Bone marrow (tissue), 2 donors: ENCODE data around the gene ZNF556.

Experiments used
- DNase-seq, 2 donors: peaks; one replicate each; lab custom pipeline; 2025; lab: John Stamatoyannopoulos, UW

ZNF556 gene

DNA sequence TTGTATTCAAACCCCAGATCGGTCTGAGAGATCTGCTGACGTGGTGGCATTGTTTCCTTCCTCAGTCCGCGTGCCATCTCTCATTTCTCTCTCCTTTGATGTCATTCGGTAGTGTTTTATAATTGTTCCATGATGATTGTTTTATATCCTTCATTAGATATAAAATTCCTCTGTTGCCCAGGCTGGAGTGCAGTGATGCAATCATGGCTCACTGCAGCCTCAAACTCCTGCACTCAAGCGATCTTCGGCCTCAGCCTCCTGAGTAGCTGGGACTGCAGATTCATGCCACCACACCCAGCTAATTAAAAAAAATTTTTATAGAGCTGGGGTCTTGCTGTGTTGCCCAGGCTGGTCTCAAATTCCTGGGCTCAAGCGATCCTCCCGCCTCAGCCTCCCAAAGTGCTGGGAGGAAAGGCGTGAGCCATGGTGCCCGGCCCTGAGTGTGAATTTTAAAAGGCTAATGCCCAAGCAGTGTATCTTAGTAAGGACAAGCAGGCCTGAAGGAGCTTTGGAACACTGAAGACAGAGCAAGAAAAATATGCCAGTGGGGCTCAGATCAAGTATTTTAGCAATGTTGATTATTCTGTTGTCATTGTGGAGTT, 38.9 kb downstream of the ZNF556 start:
- DNase-seq, result no peak

DNA sequence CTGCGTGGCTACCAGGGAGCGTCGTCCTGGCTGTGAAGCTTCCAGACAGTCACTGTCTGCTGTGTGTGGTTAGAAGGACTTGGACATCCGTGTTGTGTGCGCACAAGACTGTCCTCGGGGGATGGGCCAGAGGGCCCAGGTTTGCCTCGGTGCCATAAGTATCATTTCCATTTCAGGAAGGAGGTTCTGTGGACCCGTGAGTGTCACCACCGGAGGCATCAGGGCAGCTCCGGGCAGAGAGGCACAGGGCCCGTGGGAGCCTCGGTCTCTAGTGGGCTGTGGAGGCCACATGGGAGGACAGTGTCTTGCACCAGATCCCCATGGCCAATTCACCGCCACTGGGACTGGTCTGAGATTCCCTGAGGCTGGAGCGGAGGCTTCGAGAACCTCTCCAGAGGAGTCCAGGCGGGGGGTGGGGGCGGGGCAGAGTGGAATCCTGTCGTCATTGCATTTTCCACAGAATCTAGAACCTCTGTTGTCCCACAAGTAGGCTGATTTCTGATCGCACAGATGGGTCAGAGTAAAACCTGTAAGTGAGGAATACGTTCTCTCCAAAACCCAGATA, 39.6 kb downstream of the ZNF556 start:
- no peak for DNase-seq

DNA sequence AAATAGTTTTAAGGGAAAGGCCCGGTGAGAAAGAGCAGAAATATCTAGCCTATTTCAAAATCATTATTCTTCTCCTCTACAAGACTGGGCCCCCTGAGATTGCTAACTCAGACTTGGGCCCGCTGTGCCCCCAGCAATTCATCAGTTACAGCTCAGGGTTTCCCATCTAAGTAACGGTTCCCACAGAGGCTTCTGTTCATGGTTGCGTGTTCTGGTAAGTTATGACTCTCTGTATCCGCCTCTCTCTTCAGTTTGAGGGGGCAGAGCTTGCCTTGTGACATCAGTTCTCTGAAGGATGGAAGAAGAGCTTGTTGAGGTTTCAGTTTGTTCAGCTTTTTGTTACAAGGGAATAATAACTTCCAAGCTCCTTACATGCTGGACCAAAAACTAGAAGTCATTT, 45.2 kb downstream of the ZNF556 start:
- no peak for DNase-seq

DNA sequence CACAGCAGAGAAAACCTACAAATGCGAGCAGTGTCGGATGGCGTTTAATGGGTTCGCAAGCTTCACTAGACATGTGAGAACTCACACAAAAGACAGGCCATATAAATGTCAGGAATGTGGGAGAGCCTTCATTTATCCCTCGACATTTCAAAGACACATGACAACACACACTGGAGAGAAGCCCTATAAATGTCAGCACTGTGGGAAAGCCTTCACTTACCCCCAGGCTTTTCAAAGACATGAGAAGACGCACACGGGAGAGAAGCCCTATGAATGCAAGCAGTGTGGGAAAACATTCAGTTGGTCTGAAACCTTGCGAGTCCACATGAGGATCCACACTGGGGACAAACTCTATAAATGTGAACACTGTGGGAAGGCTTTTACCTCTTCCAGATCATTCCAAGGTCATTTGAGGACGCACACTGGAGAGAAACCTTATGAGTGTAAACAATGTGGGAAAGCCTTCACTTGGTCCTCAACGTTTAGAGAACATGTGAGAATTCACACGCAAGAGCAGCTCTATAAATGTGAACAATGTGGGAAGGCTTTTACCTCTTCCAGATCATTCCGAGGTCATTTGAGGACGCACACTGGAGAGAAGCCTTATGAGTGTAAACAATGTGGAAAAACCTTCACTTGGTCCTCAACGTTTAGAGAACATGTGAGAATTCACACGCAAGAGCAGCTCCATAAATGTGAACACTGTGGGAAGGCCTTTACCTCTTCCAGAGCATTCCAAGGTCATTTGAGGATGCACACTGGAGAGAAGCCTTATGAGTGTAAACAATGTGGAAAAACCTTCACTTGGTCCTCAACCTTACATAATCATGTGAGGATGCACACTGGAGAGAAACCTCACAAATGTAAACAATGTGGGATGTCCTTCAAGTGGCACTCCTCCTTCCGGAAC, 50.4 kb downstream of the ZNF556 start:
- no peak for DNase-seq

DNA sequence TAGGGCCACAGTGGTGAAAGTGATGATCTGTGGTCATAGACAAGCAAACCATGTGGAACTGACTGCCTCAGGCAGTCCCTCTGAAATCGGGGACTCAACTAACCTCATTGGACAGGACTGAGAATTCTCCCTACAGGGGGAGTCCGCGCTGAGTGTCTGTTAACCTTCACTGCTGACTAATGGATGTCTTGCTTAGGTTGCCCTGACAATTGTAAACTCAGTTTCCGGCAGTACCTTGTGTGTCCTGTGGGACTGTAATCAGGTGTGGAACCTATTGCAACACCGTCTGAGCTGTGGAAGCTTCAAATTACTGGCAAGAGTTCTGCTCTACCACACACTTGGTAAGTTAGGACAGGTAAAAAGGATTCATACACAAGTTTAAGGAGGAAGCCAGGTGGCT, 55.9 kb downstream of the ZNF556 start:
- no peak for DNase-seq

DNA sequence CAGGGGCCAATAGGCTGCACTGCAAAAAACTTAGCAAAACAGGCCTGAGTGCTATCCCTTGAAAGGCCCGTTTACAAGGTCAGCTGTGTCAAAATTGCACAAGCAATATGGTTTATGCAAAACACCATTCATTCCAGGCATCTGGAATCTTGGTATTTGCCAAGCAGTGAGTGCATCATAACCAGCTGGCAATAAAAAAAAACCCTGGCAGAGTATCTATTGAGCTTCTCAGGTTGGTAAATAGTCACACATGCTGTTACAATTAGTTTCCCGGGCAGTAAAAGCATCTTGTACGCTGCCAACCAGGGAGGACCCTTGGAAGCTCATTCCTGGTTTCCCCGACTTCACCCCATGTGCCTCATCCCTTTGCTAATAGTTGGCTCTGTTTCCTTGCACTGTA, 56.4 kb downstream of the ZNF556 start:
- no peak for DNase-seq

DNA sequence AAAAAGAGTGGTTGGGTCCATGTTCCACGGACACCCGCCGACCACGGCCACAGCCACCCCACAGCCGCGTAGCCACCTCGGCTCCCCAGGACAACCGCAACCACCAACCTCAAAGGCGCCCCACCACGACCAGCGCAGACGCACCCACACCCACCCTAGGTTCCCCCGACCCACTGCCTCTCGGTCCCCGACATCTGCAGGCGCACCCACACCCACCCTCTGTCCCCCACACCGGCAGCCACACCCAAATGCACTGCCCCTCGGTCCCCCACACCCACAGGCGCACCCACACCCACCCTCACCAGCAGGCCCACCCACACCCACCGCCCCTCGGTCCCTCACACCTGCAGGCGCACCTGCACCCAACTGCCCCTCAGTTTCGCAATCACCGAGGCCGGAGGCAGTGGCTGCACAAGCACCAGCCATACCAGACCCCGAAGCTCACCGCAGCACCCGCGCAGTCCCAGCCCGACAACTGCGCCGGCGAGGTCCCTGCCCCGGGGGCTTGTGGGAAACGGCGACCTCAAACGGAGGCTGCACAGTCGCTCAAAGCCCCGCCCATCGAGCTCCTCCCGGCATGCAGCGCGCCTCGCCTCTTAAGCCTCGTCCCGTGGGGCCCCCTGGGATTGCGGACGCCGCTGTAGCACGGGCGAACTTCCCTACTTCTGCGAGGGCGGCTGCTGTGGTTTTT, 59.4 kb downstream of the ZNF556 start:
- no peak for DNase-seq

DNA sequence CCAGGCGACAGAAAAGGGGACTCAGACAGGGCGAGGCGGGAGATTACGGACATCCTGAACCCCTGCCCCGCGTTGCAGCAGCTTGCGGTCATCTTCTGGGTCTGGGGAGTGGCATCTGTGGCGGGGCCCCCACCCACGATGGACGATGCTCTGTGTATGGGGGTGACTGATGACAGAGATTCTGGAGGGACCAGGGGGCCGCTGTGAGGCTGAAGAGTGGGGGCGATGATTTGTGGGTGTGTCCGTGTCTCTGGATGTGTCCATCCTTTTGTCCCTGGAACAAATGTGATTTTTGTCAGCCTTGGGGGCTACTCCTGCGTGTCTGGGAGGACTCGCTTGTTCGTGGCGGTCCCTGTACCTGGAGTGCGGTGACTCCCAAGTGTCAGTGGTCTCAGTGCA, 59.9 kb downstream of the ZNF556 start:
- DNase-seq, result no peak
